Measurements from ENCODE around the gene BMS1.

BMS1 gene

DNA sequence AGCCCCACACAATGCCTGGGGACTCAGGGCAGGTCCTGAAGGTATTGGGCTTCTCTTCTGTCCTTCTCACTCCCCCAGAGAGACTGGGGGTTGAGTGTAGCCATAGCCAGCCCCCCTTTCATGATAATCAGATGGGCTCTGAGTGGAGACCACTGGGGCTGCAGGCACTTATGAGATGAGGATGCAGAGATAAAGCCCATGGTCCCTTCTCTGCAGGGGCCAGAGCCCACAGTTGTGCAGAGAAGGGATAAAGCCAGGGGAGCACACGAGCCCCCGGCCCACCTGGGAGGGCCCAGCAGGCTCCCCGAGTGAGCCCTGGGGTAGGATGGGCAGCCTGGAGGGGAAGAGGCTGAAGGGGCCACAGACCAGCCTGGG, 96.2 kb downstream of the BMS1 start:
- no peak for TF ChIP-seq CTCF (IDR thresholded peaks at IDR 0.05; ENCODE audit: extremely low read depth, insufficient read depth, missing control alignments)
- in situ Hi-C loops (cut with MboI; ENCODE audit: low pct_unique_long_range_greater_than_20kb, low sequenced_read_pairs, unreplicated experiment): no loop called here
- DNase-seq (ENCODE audit: low spot score): no peak

DNA sequence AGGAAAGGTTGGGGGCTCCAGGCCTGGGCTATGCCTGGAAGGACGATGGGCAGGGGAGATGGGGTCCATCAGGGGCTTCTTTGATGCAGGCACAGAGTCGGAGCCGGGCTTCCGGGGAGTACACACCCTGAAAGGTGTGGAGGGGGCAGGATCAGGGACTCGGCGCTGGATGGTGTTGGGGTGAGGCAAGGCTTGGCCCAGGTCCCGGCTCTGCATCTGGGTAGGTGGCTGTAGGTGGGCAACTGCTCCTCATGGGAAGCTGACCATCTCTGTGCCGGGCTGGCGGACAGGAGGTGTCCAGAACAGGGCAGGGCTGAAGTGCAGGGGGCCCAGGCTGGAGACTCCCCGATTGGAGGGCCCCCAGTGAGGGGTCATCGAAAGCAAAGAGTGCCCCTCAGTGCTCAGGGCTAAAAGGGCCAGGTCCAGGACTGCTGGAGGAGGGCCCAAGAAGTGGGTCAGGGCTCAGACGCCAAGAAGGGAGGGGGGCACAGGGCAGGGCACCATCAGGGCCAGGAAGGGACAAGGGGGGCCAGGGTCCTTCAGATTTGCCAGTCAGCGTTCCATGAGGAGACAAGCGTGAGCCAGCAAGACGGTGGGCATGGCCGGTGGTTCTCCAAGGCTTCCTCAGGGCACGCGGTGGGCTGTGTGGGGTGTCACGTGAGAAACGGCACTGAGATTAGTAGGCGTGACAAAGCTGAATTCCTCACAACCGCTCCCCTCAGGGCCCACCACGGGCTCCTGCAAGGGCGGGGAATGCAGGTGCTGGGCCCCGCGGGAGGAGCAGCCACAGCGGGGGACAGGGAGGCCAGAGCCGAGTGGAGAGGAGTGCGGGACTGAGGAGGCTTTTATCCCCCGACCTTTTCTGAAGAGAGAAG, 97.0 kb downstream of the BMS1 start:
- no peak for DNase-seq (ENCODE audit: low spot score)
- in situ Hi-C loops (cut with MboI; ENCODE audit: low pct_unique_long_range_greater_than_20kb, low sequenced_read_pairs, unreplicated experiment): no loop called here
- TF ChIP-seq CTCF (IDR thresholded peaks at IDR 0.05; ENCODE audit: extremely low read depth, insufficient read depth, missing control alignments): no peak

GRCh38 chr10:42880255-42880620, 97.6 kb downstream of the BMS1 start:
- in situ Hi-C loops (cut with MboI; ENCODE audit: low pct_unique_long_range_greater_than_20kb, low sequenced_read_pairs, unreplicated experiment): no loop called here
- no peak for DNase-seq (ENCODE audit: low spot score)
- TF ChIP-seq CTCF (IDR thresholded peaks at IDR 0.05; ENCODE audit: extremely low read depth, insufficient read depth, missing control alignments): no peak

GRCh38 chr10:42882597-42882996, 100.0 kb downstream of the BMS1 start:
- no peak for TF ChIP-seq CTCF (IDR thresholded peaks at IDR 0.05; ENCODE audit: extremely low read depth, insufficient read depth, missing control alignments)

More at GRCh38 chr10:42882597-42882996, 100.0 kb downstream of the BMS1 start:
- in situ Hi-C loops (cut with MboI; ENCODE audit: low pct_unique_long_range_greater_than_20kb, low sequenced_read_pairs, unreplicated experiment): no loop called here
- no peak for DNase-seq (ENCODE audit: low spot score)

All from GM13977 (cell line).